ENCODE measurements around the gene FOXL2NB. TPM values are rescaled to one million over a fixed set of nuclear protein-coding genes. Genes with fewer than 3 reads are reported as not detected.

The FOXL2NB gene
- total RNA-seq, 4 donors from 2014 or later = 1.3 to 22.7 (median 12.2) TPM

- no peaks in the 10 kb centered on the region for H3K27me3 ChIP-seq
- no peaks in the 10 kb centered on the region for H3K36me3 ChIP-seq
- no peak overlapping the region for H3K4me3 ChIP-seq
- TF ChIP-seq CTCF (IDR thresholded peaks at IDR 0.05) = no peak
- no peak for TF ChIP-seq POLR2A (IDR thresholded peaks at IDR 0.05)
- no peak overlapping the region for H3K27ac ChIP-seq
- no peaks in the 10 kb centered on the region for H3K4me1 ChIP-seq
- no peak for DNase-seq
- intact Hi-C loops (cut with DNase I; ENCODE audit: low total_unique reads) = no loop called here
- no peaks in the 10 kb centered on the region for H3K9me3 ChIP-seq
Measured at GRCh38 chr3:138974462-138974861, 27.4 kb downstream of the FOXL2NB start.

- Histone ChIP-seq H3K4me3 (no peak overlapping the region), H3K27me3 (no peaks in the 10 kb centered on the region), H3K9me3 (no peaks in the 10 kb centered on the region), H3K27ac (no peak overlapping the region), H3K36me3 (no peaks in the 10 kb centered on the region), H3K4me1 (no peaks in the 10 kb centered on the region)
- TF ChIP-seq CTCF (IDR thresholded peaks at IDR 0.05) = no peak
- TF ChIP-seq POLR2A (IDR thresholded peaks at IDR 0.05) = no peak
- intact Hi-C loops (cut with DNase I; ENCODE audit: low total_unique reads) = no loop called here
- DNase-seq = no peak
Measured at GRCh38 chr3:138975351-138975750, 28.3 kb downstream of the FOXL2NB start.

- H3K9me3 ChIP-seq = no peaks in the 10 kb centered on the region
- no peaks in the 10 kb centered on the region for H3K4me1 ChIP-seq
- intact Hi-C loops (cut with DNase I; ENCODE audit: low total_unique reads) = no loop called here
- TF ChIP-seq POLR2A (IDR thresholded peaks at IDR 0.05) (no peak), CTCF (IDR thresholded peaks at IDR 0.05) (no peak)
- no peaks in the 10 kb centered on the region for H3K36me3 ChIP-seq
- no peak for DNase-seq
- no peak overlapping the region for H3K4me3 ChIP-seq
- H3K27me3 ChIP-seq = no peaks in the 10 kb centered on the region
- no peak overlapping the region for H3K27ac ChIP-seq
Measured at GRCh38 chr3:138976047-138976446, 29.0 kb downstream of the FOXL2NB start.

- Histone ChIP-seq H3K27me3 (no peaks in the 10 kb centered on the region), H3K4me3 (no peak overlapping the region), H3K36me3 (no peaks in the 10 kb centered on the region), H3K4me1 (no peaks in the 10 kb centered on the region), H3K9me3 (no peaks in the 10 kb centered on the region), H3K27ac (no peak overlapping the region)
- intact Hi-C loops (cut with DNase I; ENCODE audit: low total_unique reads) = no loop called here
- no peak for TF ChIP-seq CTCF (IDR thresholded peaks at IDR 0.05)
- TF ChIP-seq POLR2A (IDR thresholded peaks at IDR 0.05) = no peak
- no peak for DNase-seq
Measured at GRCh38 chr3:138984816-138985215, 37.8 kb downstream of the FOXL2NB start.

DNA sequence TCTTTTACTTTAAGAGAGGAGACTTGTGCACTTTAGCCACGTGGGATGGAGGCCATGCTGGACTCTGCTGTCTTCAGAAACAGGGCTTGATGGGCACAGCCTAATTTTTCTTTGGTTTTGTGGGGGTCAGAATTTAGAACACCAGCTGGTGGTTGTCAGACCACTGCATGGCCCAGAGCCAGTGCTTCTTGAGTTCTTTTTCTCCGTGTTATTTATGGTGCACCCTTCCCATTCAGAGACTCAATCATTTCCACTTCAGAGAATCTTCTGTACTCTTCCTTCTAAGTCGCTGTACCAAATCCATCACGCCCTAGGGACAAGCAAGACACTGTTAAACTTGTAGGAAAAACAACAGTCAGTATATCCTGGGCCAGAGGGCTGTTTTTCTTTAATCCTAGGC lies 38.9 kb downstream of the FOXL2NB start:
- no peaks in the 10 kb centered on the region for H3K4me1 ChIP-seq
- DNase-seq = no peak
- no peaks in the 10 kb centered on the region for H3K27me3 ChIP-seq
- no peak for TF ChIP-seq CTCF (IDR thresholded peaks at IDR 0.05)
- no peak for TF ChIP-seq POLR2A (IDR thresholded peaks at IDR 0.05)
- intact Hi-C loops (cut with DNase I; ENCODE audit: low total_unique reads) = no loop called here
- H3K36me3 ChIP-seq = no peaks in the 10 kb centered on the region
- H3K9me3 ChIP-seq = no peaks in the 10 kb centered on the region
- no peak overlapping the region for H3K27ac ChIP-seq
- H3K4me3 ChIP-seq = no peak overlapping the region

All from uterus (tissue), 4 donors.